Measurements from ENCODE around the gene RECQL5.

RECQL5 gene

DNA sequence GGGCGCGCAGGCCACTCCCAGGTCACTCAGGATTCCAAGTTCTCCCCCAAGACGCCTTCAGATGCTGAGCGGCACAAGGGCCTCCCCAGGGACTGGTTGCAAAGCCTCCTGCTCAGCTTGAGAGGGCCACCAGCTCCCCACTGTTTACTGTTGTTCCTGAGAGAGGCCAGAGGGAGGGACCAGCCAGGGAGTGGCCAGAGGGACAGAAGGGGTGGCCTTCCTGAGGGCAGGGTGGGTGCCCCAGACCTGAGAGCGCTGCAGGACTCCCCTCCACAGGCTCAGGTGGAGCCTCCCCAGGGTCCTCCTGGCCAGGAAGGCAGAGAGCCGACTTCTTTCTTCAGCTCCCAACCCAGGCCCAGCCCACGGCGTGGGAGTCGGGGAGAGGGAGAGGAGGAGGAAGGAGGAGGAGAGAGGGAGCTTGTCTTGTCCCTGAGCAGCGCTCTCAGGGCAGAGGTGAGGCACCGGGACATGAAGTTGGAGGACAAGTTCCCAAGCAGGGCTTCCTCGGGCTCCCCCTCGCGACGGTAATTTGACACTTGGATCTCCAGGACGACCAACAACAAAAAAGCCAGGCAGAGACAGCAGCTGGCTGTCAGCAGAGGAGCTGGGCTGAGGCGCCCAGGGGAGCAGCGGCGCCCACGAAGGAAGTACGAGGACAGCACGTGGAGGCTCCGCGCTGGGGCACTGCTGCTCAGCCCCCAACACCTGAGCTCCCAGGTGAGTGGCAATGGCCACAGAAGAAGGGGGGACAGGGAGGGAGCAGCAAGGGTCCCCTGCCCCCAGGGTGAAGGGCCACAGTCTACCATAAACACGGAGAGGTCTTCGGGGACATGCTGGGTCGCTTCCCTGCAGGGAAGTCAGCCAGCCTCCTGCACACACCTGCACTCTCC, 33.2 kb downstream of the RECQL5 start:
- DNase-seq (ENCODE audit: low spot score): peak; percentile 93

- peak; percentile 88 for DNase-seq (ENCODE audit: low spot score)
Observed at GRCh38 chr17:75632863-75633485, 34.0 kb downstream of the RECQL5 start, which contains the start of gene SMIM5. Gene SMIM5 (plus strand): TSS chr17:75633434. CDS start chr17:75640202, 6,768 bp downstream.

- no peak for DNase-seq (ENCODE audit: low spot score)
Observed at GRCh38 chr17:75632428-75632827, 34.5 kb downstream of the RECQL5 start.

DNA sequence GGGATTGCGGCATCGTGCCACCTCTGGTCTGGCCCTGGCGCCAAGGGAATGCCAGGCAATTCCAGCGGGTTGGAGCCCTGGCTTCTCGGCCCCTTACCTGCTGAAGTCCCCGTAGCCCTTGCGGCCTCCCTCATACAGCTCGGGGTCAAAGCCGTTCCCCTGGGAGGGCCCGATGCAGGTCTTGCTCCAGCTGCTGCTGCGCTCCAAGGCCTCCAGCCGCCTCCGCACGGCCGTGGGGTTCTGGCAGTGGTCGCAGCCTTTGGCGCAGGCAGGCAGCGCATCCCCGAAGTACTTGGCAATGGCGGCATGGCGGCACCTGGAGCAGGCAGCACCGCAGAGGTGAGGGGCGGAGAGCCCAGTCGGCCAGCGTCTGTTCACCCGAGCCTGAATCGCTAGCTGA, 35.6 kb downstream of the RECQL5 start:
- DNase-seq (ENCODE audit: low spot score): no peak

DNA sequence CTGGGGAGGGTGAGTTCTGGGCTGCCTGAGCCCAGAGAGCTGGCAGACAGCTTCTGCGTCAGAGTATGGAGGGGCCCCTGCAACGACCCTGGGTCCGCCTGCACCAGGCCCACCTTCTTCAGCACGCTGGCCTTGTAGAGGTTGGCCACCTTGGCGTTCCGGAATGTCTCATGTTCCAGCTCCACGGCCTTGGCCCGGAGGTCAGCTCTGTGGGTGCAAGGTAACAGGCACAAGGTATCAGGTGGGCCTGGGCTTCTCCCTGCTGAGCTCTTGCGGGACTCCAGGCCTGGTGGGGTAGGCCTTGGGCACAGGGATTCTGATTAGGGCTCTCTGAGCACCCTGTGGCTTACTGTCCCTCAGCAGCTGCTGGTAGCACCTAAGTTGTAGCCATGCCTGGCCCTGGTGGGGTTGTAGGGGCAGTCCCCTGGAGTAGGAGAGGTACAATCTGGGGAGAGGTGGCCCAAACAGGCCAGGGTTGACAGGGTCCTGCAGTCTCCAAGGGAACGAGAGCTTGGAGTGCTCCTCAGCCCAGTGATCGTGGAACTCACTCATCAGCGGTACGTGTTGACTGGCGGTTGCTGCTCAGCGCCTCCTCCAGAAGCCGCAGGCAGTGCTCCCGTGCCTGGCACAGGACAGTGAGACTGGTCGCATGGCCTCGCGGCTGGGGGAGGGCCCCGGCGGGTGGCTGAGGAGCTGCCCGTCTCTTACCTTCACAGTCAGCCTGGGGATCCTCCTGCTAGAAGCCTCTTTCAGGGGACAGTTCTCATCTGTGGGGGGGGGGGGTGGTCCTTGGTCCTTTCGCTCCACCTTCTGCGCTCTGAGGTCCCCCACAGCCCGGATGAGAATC, 36.7 kb downstream of the RECQL5 start:
- no peak for DNase-seq (ENCODE audit: low spot score)

GRCh38 chr17:75629157-75629556, 37.8 kb downstream of the RECQL5 start:
- no peak for DNase-seq (ENCODE audit: low spot score)

- no peak for DNase-seq (ENCODE audit: low spot score)
Observed at GRCh38 chr17:75628425-75628824, 38.5 kb downstream of the RECQL5 start.

DNA sequence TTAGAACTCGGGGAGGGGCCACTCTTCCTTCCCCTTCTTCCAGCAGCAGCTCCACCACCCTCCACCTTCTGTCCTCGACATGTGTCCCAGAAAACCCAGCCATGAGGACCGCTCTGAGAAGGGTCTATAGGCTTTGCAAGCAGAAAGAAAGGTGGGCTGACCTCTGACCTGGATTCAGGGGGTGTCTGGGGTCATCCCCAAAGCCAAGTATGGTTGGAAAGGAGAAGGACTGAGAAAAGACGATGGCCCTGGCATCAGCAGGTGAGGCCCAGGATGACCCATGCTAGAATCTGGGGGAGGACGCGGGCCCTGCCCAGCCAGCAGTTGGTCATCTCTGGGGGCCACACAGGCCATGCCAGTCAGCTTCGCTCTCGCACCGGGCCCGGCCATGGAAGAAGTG, 39.9 kb downstream of the RECQL5 start:
- no peak for DNase-seq (ENCODE audit: low spot score)

- DNase-seq (ENCODE audit: low spot score): no peak
Observed at GRCh38 chr17:75626496-75627038, 40.4 kb downstream of the RECQL5 start.

- no peak for DNase-seq (ENCODE audit: low spot score)
Observed at GRCh38 chr17:75625813-75626486, 41.0 kb downstream of the RECQL5 start.

DNA sequence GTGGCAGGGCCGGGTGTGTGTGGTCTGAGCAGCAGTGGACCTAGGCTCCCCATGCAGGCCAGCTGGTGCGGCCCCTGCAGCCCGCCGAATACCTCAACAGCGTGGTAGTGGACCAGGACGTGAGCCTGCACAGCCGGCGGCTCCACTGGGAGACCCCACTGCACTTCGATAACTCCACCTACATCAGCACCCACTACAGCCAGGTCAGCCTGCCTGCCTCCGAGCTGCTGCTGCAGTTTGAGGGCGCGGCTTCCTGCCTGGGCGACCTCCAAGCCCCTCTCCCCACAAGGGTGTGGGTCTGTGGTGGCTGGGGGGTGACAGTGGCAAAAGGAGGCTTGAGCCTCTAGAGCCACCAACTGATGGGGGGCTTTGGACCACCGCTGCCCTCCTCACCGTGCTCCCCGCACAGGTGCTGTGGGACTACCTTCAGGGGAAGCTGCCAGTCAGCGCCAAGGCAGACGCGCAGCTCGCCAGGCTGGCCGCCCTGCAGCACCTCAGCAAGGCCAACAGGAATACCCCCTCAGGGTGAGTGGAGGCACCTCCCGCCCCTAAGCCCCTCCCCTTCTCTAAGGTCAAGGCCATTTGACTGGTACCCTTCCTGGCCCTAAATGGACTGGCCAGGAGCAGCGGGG, 42.1 kb downstream of the RECQL5 start:
- no peak for DNase-seq (ENCODE audit: low spot score)

GRCh38 chr17:75624021-75624420, 42.9 kb downstream of the RECQL5 start:
- DNase-seq (ENCODE audit: low spot score): no peak

GRCh38 chr17:75623386-75623785, 43.6 kb downstream of the RECQL5 start:
- DNase-seq (ENCODE audit: low spot score): no peak

DNA sequence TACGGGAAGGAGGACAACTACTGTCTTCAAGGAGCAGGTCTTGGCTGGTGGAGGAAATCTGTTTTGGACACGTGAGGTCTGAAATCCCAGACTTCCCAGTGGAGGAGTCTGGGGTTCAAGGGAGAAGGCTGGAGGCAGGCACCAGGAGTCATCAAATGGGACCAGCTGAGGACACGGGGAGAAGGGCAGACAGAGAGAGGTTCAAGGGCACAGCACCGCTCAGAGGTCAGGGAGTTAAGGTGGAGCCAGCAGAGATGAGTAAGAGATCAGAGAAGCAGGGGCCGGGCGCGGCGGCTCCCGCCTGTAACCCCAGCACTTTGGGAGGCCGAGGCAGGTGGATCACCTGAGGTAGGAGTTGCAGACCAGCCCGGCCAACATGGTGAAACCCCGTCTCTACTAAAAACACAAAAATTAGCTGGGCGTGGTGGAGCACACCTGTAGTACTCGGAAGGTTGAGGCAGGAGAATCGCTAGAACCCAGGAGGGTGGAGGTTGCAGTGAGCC, 44.1 kb downstream of the RECQL5 start:
- no peak for DNase-seq (ENCODE audit: low spot score)

DNA sequence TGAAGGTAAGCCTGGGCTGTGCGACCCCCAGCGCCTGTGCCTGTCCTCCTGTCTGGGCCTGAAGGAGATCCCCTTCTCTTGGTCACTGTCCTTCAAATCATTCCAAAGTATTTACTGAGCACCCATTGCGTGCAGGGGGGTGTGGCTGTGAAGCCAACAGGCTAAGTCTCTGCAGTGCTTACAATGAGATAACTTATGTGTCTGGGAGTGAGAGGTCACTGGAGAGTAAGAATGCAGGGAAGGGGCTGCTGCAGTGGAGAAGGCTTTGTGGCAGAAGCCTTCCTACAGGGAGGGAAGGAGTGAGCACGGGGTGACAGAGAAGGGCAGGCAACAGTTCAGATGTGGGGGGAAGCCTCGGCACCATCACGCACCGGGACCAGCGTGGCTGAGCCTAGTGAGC, 44.9 kb downstream of the RECQL5 start:
- no peak for DNase-seq (ENCODE audit: low spot score)

DNA sequence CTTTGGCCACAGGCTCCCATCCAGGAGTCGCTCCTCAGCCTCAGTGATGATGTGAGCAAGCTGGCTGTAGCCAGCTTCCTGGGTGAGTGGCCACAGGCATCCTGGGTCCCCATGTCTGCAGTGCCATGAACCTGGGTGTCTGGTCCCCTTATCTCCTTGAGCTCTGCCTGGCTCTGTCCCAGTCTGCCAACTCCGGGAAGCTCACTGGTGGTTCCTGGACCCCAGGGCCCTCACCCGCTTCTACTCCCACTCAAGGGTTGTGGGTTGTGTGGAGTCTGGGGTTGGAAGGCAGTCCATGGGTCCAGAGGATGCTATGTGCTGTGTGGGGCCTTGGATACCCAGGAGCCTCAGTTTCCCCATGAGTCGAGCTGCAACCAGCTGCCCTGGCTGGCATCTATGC, 45.5 kb downstream of the RECQL5 start:
- no peak for DNase-seq (ENCODE audit: low spot score)

DNA sequence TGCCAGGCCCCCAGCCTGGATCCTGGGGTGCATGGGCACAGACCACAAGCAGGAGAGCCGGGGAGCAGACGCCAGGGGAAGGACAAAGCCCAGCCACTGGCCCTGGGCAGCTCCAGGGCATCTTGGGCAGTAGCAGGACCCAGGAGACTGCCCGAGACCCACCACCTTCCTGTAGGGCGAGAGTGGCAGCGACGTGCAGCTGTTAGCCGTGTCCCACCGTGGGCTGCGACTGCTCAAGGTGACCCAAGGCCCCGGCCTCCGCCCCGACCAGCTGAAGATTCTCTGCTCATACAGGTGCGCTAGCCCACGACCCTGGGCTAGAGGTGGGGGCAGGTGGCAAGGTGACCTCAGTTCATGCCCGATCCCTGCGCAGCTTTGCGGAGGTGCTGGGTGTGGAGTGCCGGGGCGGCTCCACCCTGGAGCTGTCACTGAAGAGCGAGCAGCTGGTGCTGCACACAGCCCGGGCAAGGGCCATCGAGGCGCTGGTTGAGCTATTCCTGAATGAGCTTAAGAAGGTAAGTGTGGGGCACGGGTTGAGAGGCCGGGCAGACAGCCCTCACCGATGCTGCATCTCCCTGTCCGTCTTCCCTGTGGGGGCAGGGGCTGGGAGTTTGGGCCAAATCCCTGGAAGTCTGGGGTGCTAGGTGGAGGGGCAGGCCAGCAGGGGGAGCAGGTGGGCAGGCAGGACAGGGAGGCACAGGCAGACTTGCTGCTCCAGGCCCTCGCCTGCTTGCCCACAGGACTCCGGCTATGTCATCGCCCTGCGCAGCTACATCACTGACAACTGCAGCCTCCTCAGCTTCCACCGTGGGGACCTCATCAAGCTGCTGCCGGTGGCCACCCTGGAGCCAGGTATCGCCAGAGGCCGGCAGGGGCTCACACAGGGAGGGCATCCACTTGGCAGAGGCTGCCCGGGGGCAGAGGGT, 47.2 kb downstream of the RECQL5 start:
- peak; percentile 47 for DNase-seq (ENCODE audit: low spot score)

- no peak for DNase-seq (ENCODE audit: low spot score)
Observed at GRCh38 chr17:75617675-75618074, 49.3 kb downstream of the RECQL5 start.

- no peak for DNase-seq (ENCODE audit: low spot score)
Observed at GRCh38 chr17:75617218-75617617, 49.7 kb downstream of the RECQL5 start.
